Measurements from ENCODE around the gene COL20A1.
"Not testable (repeated sequence)": the region's sequence is repeated elsewhere in the genome, so short reads cannot be mapped to it uniquely, and the experiment has no call there.

COL20A1 gene

GRCh38 chr20:63292904-63293303 lies at the start of gene COL20A1:
TSS of gene COL20A1 (plus strand) at chr20:63293186. CDS start at chr20:63295108, 1,922 bp downstream.
- no peak for DNase-seq (ENCODE audit: low read depth in 2 of 2)

GRCh38 chr20:63243604-63244247 lies 49.3 kb upstream of the COL20A1 start:
- no peak for DNase-seq (ENCODE audit: low read depth in 2 of 2)

GRCh38 chr20:63244468-63244867 lies 48.5 kb upstream of the COL20A1 start:
- no peak for DNase-seq (ENCODE audit: low read depth in 2 of 2)

- no peak for DNase-seq (ENCODE audit: low read depth in 2 of 2)
Observed at GRCh38 chr20:63246490-63247288, 46.3 kb upstream of the COL20A1 start.

- no peak for DNase-seq (ENCODE audit: low read depth in 2 of 2)
Observed at GRCh38 chr20:63247671-63248228, 45.2 kb upstream of the COL20A1 start.

- no peak for DNase-seq (ENCODE audit: low read depth in 2 of 2)
Observed at GRCh38 chr20:63248835-63249591, 44.0 kb upstream of the COL20A1 start.

- DNase-seq (ENCODE audit: low read depth in 2 of 2) = no peak
Observed at GRCh38 chr20:63249891-63250290, 43.1 kb upstream of the COL20A1 start.

GRCh38 chr20:63251350-63251749 lies 41.6 kb upstream of the COL20A1 start:
- DNase-seq (ENCODE audit: low read depth in 2 of 2) = not testable (repeated sequence)

- DNase-seq (ENCODE audit: low read depth in 2 of 2) = no peak
Observed at GRCh38 chr20:63252284-63252711, 40.7 kb upstream of the COL20A1 start.

- DNase-seq (ENCODE audit: low read depth in 2 of 2) = no peak
Observed at GRCh38 chr20:63253065-63253437, 39.9 kb upstream of the COL20A1 start.

GRCh38 chr20:63253438-63254231 lies 39.4 kb upstream of the COL20A1 start:
- no peak for DNase-seq (ENCODE audit: low read depth in 2 of 2)

- no peak for DNase-seq (ENCODE audit: low read depth in 2 of 2)
Observed at GRCh38 chr20:63254232-63254605, 38.8 kb upstream of the COL20A1 start, which contains the start of gene NKAIN4. TSS of gene NKAIN4 (minus strand) at chr20:63254463. CDS start at chr20:63254450, 13 bp downstream.

GRCh38 chr20:63254606-63255384 lies 38.2 kb upstream of the COL20A1 start:
- DNase-seq (ENCODE audit: low read depth in 2 of 2) = no peak

GRCh38 chr20:63255931-63256704 lies 36.9 kb upstream of the COL20A1 start:
- no peak for DNase-seq (ENCODE audit: low read depth in 2 of 2)

- no peak for DNase-seq (ENCODE audit: low read depth in 2 of 2)
Observed at GRCh38 chr20:63256954-63257353, 36.0 kb upstream of the COL20A1 start.

- DNase-seq (ENCODE audit: low read depth in 2 of 2) = no peak
Observed at GRCh38 chr20:63257629-63258028, 35.4 kb upstream of the COL20A1 start.

- DNase-seq (ENCODE audit: low read depth in 2 of 2) = no peak
Observed at GRCh38 chr20:63258781-63259180, 34.2 kb upstream of the COL20A1 start.

GRCh38 chr20:63259734-63260460 lies 33.1 kb upstream of the COL20A1 start:
- DNase-seq (ENCODE audit: low read depth in 2 of 2) = no peak

- DNase-seq (ENCODE audit: low read depth in 2 of 2) = no peak
Observed at GRCh38 chr20:63260521-63260920, 32.5 kb upstream of the COL20A1 start.

Measured in stimulated activated CD8-positive, alpha-beta memory T cell treated with anti-CD3 and anti-CD28 coated beads, Interleukin-2, amount 100 ng/mL, for 1 hour (primary cell).